Heart left ventricle (tissue), 16 donors: ENCODE measurements around the gene GREB1. TPM values are rescaled to one million over a fixed set of nuclear protein-coding genes. Genes with fewer than 3 reads are reported as not detected.
"Not testable (repeated sequence)": the region's sequence is repeated elsewhere in the genome, so short reads cannot be mapped to it uniquely, and the experiment has no call there.

Source experiments
- ATAC-seq, 4 donors: fragments of 200-7000 bp; cut with Tn5 transposase; one replicate each; pipeline ENCODE4 v1.9.1; 2020 to 2022; ENCODE audit warnings: moderate library complexity in 4 of 4, mild to moderate bottlenecking in 3 of 4, moderate number of reproducible peaks in 1 of 4
- DNase-seq, 5 donors: peaks; one replicate each; pipeline ENCODE4 v3.0.0-alpha.2; 2020
- H3K27ac ChIP-seq, 12 donors: fragments of 200-600 bp; sonication (generic) in 4 of 12; one replicate each; pipeline versions ENCODE4 v1.5.0 to v1.8.0; 2016 to 2022; ENCODE audit warnings: mild to moderate bottlenecking in 2 of 12
- H3K27me3 ChIP-seq, 9 donors: fragments of 200-600 bp; sonication (generic) in 2 of 9; one replicate each; pipeline versions ENCODE4 v1.5.1 to v1.8.0; 2016 to 2022; ENCODE audit warnings: mild to moderate bottlenecking in 3 of 9
- H3K36me3 ChIP-seq, 9 donors: fragments of 200-600 bp; sonication (generic) in 2 of 9; one replicate each; pipeline versions ENCODE4 v1.5.0 to v1.8.0; 2018 to 2022; ENCODE audit warnings: mild to moderate bottlenecking in 2 of 9
- H3K4me1 ChIP-seq, 12 donors: fragments of 200-600 bp; sonication (generic) in 4 of 12; one replicate each; pipeline versions ENCODE4 v1.5.0 to v1.8.0; 2016 to 2022; ENCODE audit warnings: mild to moderate bottlenecking in 3 of 12
- H3K4me3 ChIP-seq, 12 donors: fragments of 200-600 bp; sonication (generic) in 4 of 12; one replicate each; pipeline versions ENCODE4 v1.5.0 to v1.8.0; 2017 to 2022; ENCODE audit warnings: mild to moderate bottlenecking in 9 of 12, moderate library complexity in 4 of 12
- H3K9me3 ChIP-seq, 12 donors: fragments of 200-600 bp; sonication (generic) in 4 of 12; one replicate each; pipeline versions ENCODE4 v1.5.0 to v1.8.0; 2016 to 2022; ENCODE audit warnings: mild to moderate bottlenecking in 1 of 12
- CTCF ChIP-seq, 12 donors: fragments of 200-600 bp; sonication (generic) in 4 of 12; IDR thresholded peaks; one replicate each; pipeline versions ENCODE4 v1.5.0 to v1.8.0; 2018 to 2022; ENCODE audit warnings: antibody characterized with exemption in 12 of 12, mild to moderate bottlenecking in 5 of 12
- POLR2A ChIP-seq, 2 donors: fragments of 450-650 bp; IDR thresholded peaks; one replicate each; pipeline ENCODE4 v1.6.1; 2017; ENCODE audit warnings: antibody characterized with exemption in 2 of 2, mild to moderate bottlenecking in 2 of 2, moderate library complexity in 2 of 2
- WGBS, 4 donors: extraction: QIAGEN DNeasy Blood & Tissue Kit in 2 of 4; methylation state at CpG; one replicate each; pipeline versions ENCODE4 v1.1.5 to v1.1.7; 2013 to 2018; 5-methylcytosine and 5-hydroxymethylcytosine counted together
- intact Hi-C, 10 donors: fragments of 100-400 bp; cut with DNase I; formaldehyde crosslinking; loops; one replicate each; pipeline versions ENCODE4 v1.11.1 to v1.14.2; 2022
- polyA plus RNA-seq, 2 donors: library from polyadenylated mRNA; stranded (reverse); fragments of 200-250 nt; gene quantifications; one replicate each; pipeline ENCODE4 v1.2.3, GENCODE V29; 2013
- total RNA-seq, 9 donors: library from RNA; depleted of rRNA in 2 of 9; stranded (reverse); fragments of >200 nt in 2 of 9; fragmentation: NEBNext Ultra II Directional in 3 of 9; extraction: Animal tissue kit (Norgen Biotek cat#: 25700) in 3 of 9; gene quantifications; one replicate each; pipeline versions ENCODE4 v1.1.0 to v1.2.4, GENCODE V29; 2016 to 2023
- donor health status: ischemic (EF 13 %, LVEDD 7.1; RV severe dilation, severe dysfunction).
- donor health status: healthy with polysubstance abuse.
- donor health status: DM: no; HTN: yes; CAD: no.
- donor health status: DM: no; HTN: no; CAD: no.
- donor health status: ischemic (EF 25% LVEDD 6.9; RV normal size, moderate dysfunction).
- donor health status: ischemic (EF 25% LVEDD 5.7; RV mildly dilated, moderate dysfunction).
- donor health status: healthy.
- donor health status: DM: yes; HTN: yes; CAD: no.
- donor health status: ischemic (EF 35%, LVEDD 5.7; RV mildly dilated, moderate dysfunction).
- donor health status: nonischemic (EF 11% LVEDD 7.7; RV severe dilation, severe dysfunction).
- donor health status: DM: yes; HTN: yes; CAD: no.
- donor health status: PGD.
- donor health status: ischemic (EF 29% LVEDD 5.4; RV normal size, mild dysfunction).
- donor health status: nonischemic (EF 23%, LVEDD 6.1; RV moderate dilation, normal function).

Gene GREB1
- total and polyA plus RNA-seq, 11 donors: 1.4 to 11.5 (median 5.6) TPM

- peaks cover 0 to 3% (median 0%) of the 10 kb centered on the region in 12 donors for H3K4me1 ChIP-seq
- WGBS, 4 donors: 81 to 88% (median 83%) methylated on average over 10 to 11 of the region's 11 CpGs
- DNase-seq: no peak
Measured at GRCh38 chr2:11659115-11659475, 125.2 kb downstream of the GREB1 start.

DNA sequence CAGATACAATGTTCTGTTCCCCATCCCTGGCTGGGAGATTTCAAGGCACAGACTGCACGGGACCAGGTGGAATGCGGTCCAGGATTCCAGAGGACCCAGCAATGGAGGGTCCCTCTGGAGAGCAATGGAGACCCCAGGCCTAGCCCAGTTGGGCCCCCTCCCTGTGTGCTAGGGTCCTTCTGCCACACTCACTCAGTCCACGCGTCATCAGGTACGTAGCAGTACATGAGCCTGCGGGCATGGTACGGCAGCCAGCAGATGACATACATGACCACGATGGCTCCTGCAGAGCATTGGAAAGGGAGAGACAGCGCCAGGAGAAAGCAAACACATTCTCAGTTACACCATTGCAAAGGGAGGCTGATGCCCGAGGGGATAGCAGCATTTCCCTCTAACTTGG is 126.0 kb downstream of the GREB1 start:
- intact Hi-C loops: no loop called here
- H3K4me3 ChIP-seq: no peak overlapping the region
- H3K4me1 ChIP-seq: peaks cover 0 to 3% (median 0%) of the 10 kb centered on the region in 12 donors
- no peak for DNase-seq
- TF ChIP-seq POLR2A (IDR thresholded peaks at IDR 0.05): no peak
- TF ChIP-seq CTCF (IDR thresholded peaks at IDR 0.05): no peak
- no peak for ATAC-seq
- 89 to 93% (median 91%) methylated on average over 10 of the region's 10 CpGs for WGBS, 4 donors
- peaks cover 0 to 7% (median 0%) of the 10 kb centered on the region in 12 donors for H3K9me3 ChIP-seq
- peaks cover 0 to 29% (median 3%) of the 10 kb centered on the region in 9 donors for H3K27me3 ChIP-seq
- no peaks in the 10 kb centered on the region for H3K36me3 ChIP-seq
- no peak overlapping the region for H3K27ac ChIP-seq

More at GRCh38 chr2:11659115-11659475, 125.2 kb downstream of the GREB1 start:
- H3K27me3 ChIP-seq: peaks cover 0 to 29% (median 3%) of the 10 kb centered on the region in 9 donors
- H3K36me3 ChIP-seq: no peaks in the 10 kb centered on the region
- H3K27ac ChIP-seq: no peak overlapping the region
- no peak for ATAC-seq
- no peak for TF ChIP-seq CTCF (IDR thresholded peaks at IDR 0.05)
- no peak for TF ChIP-seq POLR2A (IDR thresholded peaks at IDR 0.05)
- intact Hi-C loops: no loop called here
- H3K4me3 ChIP-seq: no peak overlapping the region
- peaks cover 0 to 7% (median 0%) of the 10 kb centered on the region in 12 donors for H3K9me3 ChIP-seq

DNA sequence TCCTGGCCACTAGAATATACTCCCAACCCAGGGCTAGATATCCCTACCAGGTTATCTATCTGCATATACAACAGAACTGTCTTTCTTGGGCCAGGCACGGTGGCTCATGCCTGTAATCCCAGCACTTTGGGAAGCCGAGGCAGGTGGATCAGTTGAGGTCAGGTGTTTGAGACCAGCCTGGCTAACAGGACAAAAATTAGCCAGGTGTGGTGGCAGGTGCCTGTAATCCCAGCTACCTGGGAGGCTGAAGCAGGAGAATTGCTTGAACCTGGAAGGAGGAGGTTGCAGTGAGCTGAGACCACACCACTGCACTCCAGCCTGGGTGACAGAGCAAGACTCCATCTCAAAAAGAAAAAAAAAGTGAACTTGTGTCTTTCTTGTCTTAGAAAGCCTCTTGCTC is 126.6 kb downstream of the GREB1 start:
- intact Hi-C loops, H3K27ac ChIP-seq, H3K36me3 ChIP-seq, H3K4me1 ChIP-seq, DNase-seq, H3K4me3 ChIP-seq, H3K9me3 ChIP-seq, ATAC-seq: not testable (repeated sequence)
- peaks cover 0 to 29% (median 3%) of the 10 kb centered on the region in 9 donors for H3K27me3 ChIP-seq
- WGBS, 4 donors: 84 to 100% (median 95%) methylated on average over 2 of the region's 2 CpGs

DNA sequence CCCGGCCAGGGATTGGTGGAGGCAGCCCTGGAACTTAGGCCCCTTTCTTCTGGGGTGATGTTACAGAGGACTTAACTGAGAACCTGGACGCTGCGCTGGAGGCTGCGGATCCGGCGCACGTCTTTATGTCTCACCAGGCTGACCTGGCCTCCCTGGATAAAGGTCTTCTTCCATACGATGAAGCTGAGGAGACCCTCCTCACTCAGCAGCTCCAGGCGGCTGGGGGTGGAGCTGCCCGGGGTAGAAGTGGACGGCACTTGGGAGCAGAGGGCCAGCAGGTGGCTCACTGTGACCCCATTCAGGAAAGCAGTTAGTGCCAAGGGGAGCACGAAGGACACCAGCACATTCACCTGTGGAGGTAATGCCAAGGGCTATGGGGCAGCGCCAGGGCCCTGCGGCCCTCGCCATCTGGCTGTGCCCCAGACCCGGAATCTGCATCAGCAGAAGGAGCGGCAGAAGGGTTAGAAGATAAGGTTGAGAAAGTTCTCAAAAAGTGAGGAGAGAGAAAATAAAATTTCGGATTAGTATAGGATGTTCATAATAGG is 128.1 kb downstream of the GREB1 start:
- Histone ChIP-seq H3K4me1 (no peaks in the 10 kb centered on the region), H3K27me3 (peaks cover 0 to 35% (median 3%) of the 10 kb centered on the region in 9 donors), H3K4me3 (no peak overlapping the region), H3K27ac (no peak overlapping the region), H3K9me3 (peaks cover 0 to 7% (median 0%) of the 10 kb centered on the region in 12 donors), H3K36me3 (no peaks in the 10 kb centered on the region)
- TF ChIP-seq POLR2A (IDR thresholded peaks at IDR 0.05) (no peak), CTCF (IDR thresholded peaks at IDR 0.05) (no peak)
- intact Hi-C loops: no loop called here
- WGBS, 4 donors: 85 to 90% (median 88%) methylated on average over 16 to 18 of the region's 18 CpGs
- DNase-seq (no peak), ATAC-seq (no peak)

GRCh38 chr2:11662882-11663281 is 129.0 kb downstream of the GREB1 start:
- H3K9me3 ChIP-seq: peaks cover 0 to 7% (median 0%) of the 10 kb centered on the region in 12 donors
- DNase-seq (no peak), ATAC-seq (no peak)
- TF ChIP-seq POLR2A (IDR thresholded peaks at IDR 0.05) (no peak), CTCF (IDR thresholded peaks at IDR 0.05) (no peak)
- H3K27me3 ChIP-seq: peaks cover 0 to 34% (median 3%) of the 10 kb centered on the region in 9 donors
- no peak overlapping the region for H3K4me3 ChIP-seq
- no peak overlapping the region for H3K27ac ChIP-seq
- intact Hi-C loops: no loop called here
- H3K36me3 ChIP-seq: no peaks in the 10 kb centered on the region
- H3K4me1 ChIP-seq: no peaks in the 10 kb centered on the region
